IMR-90 (cell line): ENCODE results near the gene ELFN1. TPM values are rescaled to one million over a fixed set of nuclear protein-coding genes. Genes with fewer than 3 reads are reported as not detected.

ENCODE experiments used
- ATAC-seq: fragments of 200-7000 bp; cut with Tn5 transposase; 2 replicates; pipeline ENCODE4 v1.9.1; 2020; ENCODE audit warnings: low read depth, mild to moderate bottlenecking, moderate library complexity
- BruUV-seq: library from RNA; stranded (reverse); fragments of 400-500 nt; replicated peaks from 2 replicates; lab custom pipeline; 2021; lab: Mats Ljungman, UMichigan
- CTCF ChIA-PET: fragments of 300-600 bp; formaldehyde crosslinking; extraction: SDS; loops from one replicate; lab custom pipeline; 2021; ENCODE audit warnings: antibody characterized with exemption; lab: Yijun Ruan, JAX
- POLR2A ChIA-PET: fragments of 300-600 bp; sonication (Branson Sonifier 250); formaldehyde crosslinking; loops from one replicate; lab custom pipeline; 2022; ENCODE audit warnings: antibody characterized with exemption; ENCODE audit not compliant: unreplicated experiment; lab: Charles Lee
- DNase-seq: peaks from one replicate; pipeline ENCODE4 v3.0.0; 2013
- H2AFZ ChIP-seq: replicated peaks from 2 replicates; pipeline ENCODE3; 2013; ENCODE audit warnings: low read length, mild to moderate bottlenecking; ENCODE audit not compliant: poor library complexity
- H2AK5ac ChIP-seq: 2 replicates; pipeline ENCODE4 v1.6.1; 2013; ENCODE audit warnings: low read depth, low read length, inconsistent platforms
- H2AK9ac ChIP-seq: replicated peaks from 2 replicates; pipeline ENCODE3; 2013; ENCODE audit warnings: mild to moderate bottlenecking, low read depth, low read length, moderate library complexity; ENCODE audit not compliant: poor library complexity
- H2BK120ac ChIP-seq: 2 replicates; pipeline ENCODE4 v1.6.1; 2013; ENCODE audit warnings: low read depth, low read length, inconsistent platforms
- H2BK15ac ChIP-seq: 3 replicates; pipeline ENCODE4 v1.6.1; 2013; ENCODE audit warnings: low read depth, low read length, inconsistent platforms
- H2BK20ac ChIP-seq: 2 replicates; pipeline ENCODE4 v1.6.1; 2013; ENCODE audit warnings: low read depth, mild to moderate bottlenecking, inconsistent platforms, low read length, moderate library complexity
- H2BK5ac ChIP-seq: 2 replicates; pipeline ENCODE4 v1.6.1; 2013; ENCODE audit warnings: mild to moderate bottlenecking, low read depth, low read length, inconsistent platforms; ENCODE audit not compliant: poor library complexity, severe bottlenecking
- H3K14ac ChIP-seq: replicated peaks from 2 replicates; pipeline ENCODE4 v1.6.1; 2013; ENCODE audit warnings: low read depth, low read length, inconsistent platforms
- H3K18ac ChIP-seq: 2 replicates; pipeline ENCODE4 v1.6.1; 2013; ENCODE audit warnings: low read depth, low read length, control low read depth
- H3K23ac ChIP-seq: 2 replicates; pipeline ENCODE4 v1.6.1; 2013; ENCODE audit warnings: low read depth, low read length, inconsistent platforms
- H3K27ac ChIP-seq: 2 replicates; pipeline ENCODE4 v1.5.1; 2013; ENCODE audit warnings: mild to moderate bottlenecking, control low read depth, low read length; ENCODE audit not compliant: insufficient read depth
- H3K27me3 ChIP-seq: 2 replicates; pipeline ENCODE4 v1.6.1; 2013; ENCODE audit warnings: low read length; ENCODE audit not compliant: control insufficient read depth, insufficient read depth
- H3K36me3 ChIP-seq: 2 replicates; pipeline ENCODE4 v1.6.1; 2013; ENCODE audit warnings: low read length, mixed read lengths; ENCODE audit not compliant: control insufficient read depth, insufficient read depth
- H3K4ac ChIP-seq: 2 replicates; pipeline ENCODE4 v1.6.1; 2013; ENCODE audit warnings: low read depth, low read length, inconsistent platforms
- H3K4me1 ChIP-seq: 2 replicates; pipeline ENCODE4 v1.6.1; 2013; ENCODE audit warnings: low read length, mixed read lengths; ENCODE audit not compliant: control insufficient read depth, insufficient read depth
- H3K4me2 ChIP-seq: 2 replicates; pipeline ENCODE4 v1.6.1; 2013; ENCODE audit warnings: low read depth, mild to moderate bottlenecking, control low read depth, low read length, moderate library complexity
- H3K4me3 ChIP-seq: 2 replicates; pipeline ENCODE4 v1.5.1; 2013; ENCODE audit warnings: low read depth, mild to moderate bottlenecking, control low read depth, low read length, moderate library complexity; ENCODE audit not compliant: insufficient read depth
- H3K56ac ChIP-seq: 2 replicates; pipeline ENCODE4 v1.6.1; 2013; ENCODE audit warnings: low read length, inconsistent platforms; ENCODE audit not compliant: insufficient read depth; ENCODE audit errors: extremely low read depth
- H3K79me1 ChIP-seq, 2 experiments: 2 replicates each; pipeline ENCODE4 v1.6.1; 2013; ENCODE audit warnings: low read length in 2 of 2, inconsistent platforms in 1 of 2, low read depth in 1 of 2
- H3K9ac ChIP-seq: 2 replicates; pipeline ENCODE4 v1.6.1; 2013; ENCODE audit warnings: low read depth, low read length, control low read depth
- H3K9me1 ChIP-seq: 2 replicates; pipeline ENCODE4 v1.6.1; 2013; ENCODE audit warnings: low read length, inconsistent platforms; ENCODE audit not compliant: insufficient read depth
- H3K9me3 ChIP-seq: 2 replicates; pipeline ENCODE4 v1.6.1; 2013; ENCODE audit warnings: low read length; ENCODE audit not compliant: control insufficient read depth, insufficient read depth
- H4K20me1 ChIP-seq: 2 replicates; pipeline ENCODE4 v1.6.1; 2013; ENCODE audit warnings: low read length, inconsistent platforms; ENCODE audit not compliant: insufficient read depth
- H4K5ac ChIP-seq: 2 replicates; pipeline ENCODE4 v1.6.1; 2013; ENCODE audit warnings: mild to moderate bottlenecking, low read depth, low read length, control low read depth
- H4K8ac ChIP-seq, 2 experiments: 2 replicates each; pipeline ENCODE4 v1.6.1; 2013; ENCODE audit warnings: low read depth in 2 of 2, low read length in 2 of 2, control low read depth in 1 of 2, inconsistent platforms in 1 of 2
- H4K91ac ChIP-seq: 2 replicates; pipeline ENCODE4 v1.6.1; 2013; ENCODE audit warnings: low read depth, low read length, inconsistent platforms; ENCODE audit not compliant: insufficient read depth
- CEBPB ChIP-seq: IDR thresholded peaks from 2 replicates; pipeline ENCODE4 v1.6.1; 2012; ENCODE audit warnings: low read depth, low read length, improper control_type of control experiment
- MAZ ChIP-seq: IDR thresholded peaks from 2 replicates; pipeline ENCODE4 v1.6.1; 2012; ENCODE audit warnings: low read depth, mild to moderate bottlenecking, low read length, improper control_type of control experiment, moderate library complexity, borderline replicate concordance
- WGBS, 2 experiments: methylation state at CpG; one replicate each; pipeline versions ENCODE4 v1.1.5 to v1.1.7; 2013; ENCODE audit warnings: missing lambda C conversion rate in 2 of 2; ENCODE audit not compliant: insufficient read length in 1 of 2; ENCODE audit errors: extremely low coverage in 2 of 2; 5-methylcytosine and 5-hydroxymethylcytosine counted together
- dilution Hi-C: fragments of 300-500 bp; cut with HindIII; formaldehyde crosslinking; loops from one replicate; pipeline ENCODE4 v1.14.3; 2018; ENCODE audit warnings: low sequenced_read_pairs; ENCODE audit not compliant: unreplicated experiment
- in situ Hi-C: fragments of 300-500 bp; cut with MboI; formaldehyde crosslinking; loops from 3 replicates; pipeline ENCODE4 v1.14.3; 2019; ENCODE audit warnings: low sequenced_read_pairs, inconsistent platforms, mixed read lengths
- intact Hi-C: fragments of 100-400 bp; cut with micrococcal nuclease; formaldehyde crosslinking; loops from 2 replicates; pipeline ENCODE4 v1.10.0; 2022
- polyA plus RNA-seq, 3 experiments: library from polyadenylated mRNA; depleted of rRNA; stranded (reverse); fragments of >200 nt; gene quantifications; 2 replicates each; pipeline ENCODE4 v1.2.3, GENCODE V29; 2012; ENCODE audit warnings: low replicate concordance in 1 of 3
- total RNA-seq: library from RNA; depleted of rRNA; stranded (reverse); fragments of >200 nt; gene quantifications from 2 replicates; pipeline ENCODE4 v1.2.3, GENCODE V29; 2012

Gene ELFN1
- total and polyA plus RNA-seq, 2 of the 4 experiments (the other 2 are of a cell fraction) = 1.6 to 5.2 TPM

- H2AFZ ChIP-seq = no peak overlapping the region
- H4K8ac ChIP-seq = no peak overlapping the region
- no peak overlapping the region for H3K4me2 ChIP-seq
- H2AK9ac ChIP-seq = no peak overlapping the region
- H2BK15ac ChIP-seq = no peak overlapping the region
- no peaks in the 10 kb centered on the region for H3K9me1 ChIP-seq
- no peak for ATAC-seq
- TF ChIP-seq CEBPB = no peak
- TF ChIP-seq MAZ = no peak
- H3K14ac ChIP-seq = no peak overlapping the region
- no peak overlapping the region for H4K91ac ChIP-seq
- H3K4ac ChIP-seq = no peak overlapping the region
- H3K79me1 ChIP-seq = no peaks in the 10 kb centered on the region; a peak in 1 of 4 replicates
- no peak for DNase-seq
- no peak overlapping the region for H3K56ac ChIP-seq
- H2BK20ac ChIP-seq = no peak overlapping the region
- in situ Hi-C loops (no loop called here), intact Hi-C loops (no loop called here), dilution Hi-C loops (no loop called here)
- H4K5ac ChIP-seq = no peak overlapping the region
- ChIA-PET CTCF (no interaction called here), POLR2A (no interaction called here)
- WGBS, 2 experiments = 88 to 89% methylated on average over 1 of the region's 1 CpG
- no peak overlapping the region for H3K4me3 ChIP-seq
- BruUV-seq = no TSS peak
- H3K9me3 ChIP-seq = no peaks in the 10 kb centered on the region
- H3K23ac ChIP-seq = no peak overlapping the region
- H3K36me3 ChIP-seq = no peaks in the 10 kb centered on the region
- no peak overlapping the region for H3K9ac ChIP-seq
- H2BK5ac ChIP-seq = peak overlapping the region; percentile 26
- peaks cover 3% of the 10 kb centered on the region; the same call in 1 of the 2 replicates for H4K20me1 ChIP-seq
- no peaks in the 10 kb centered on the region for H3K4me1 ChIP-seq
- H3K27ac ChIP-seq = no peak overlapping the region
- no peaks in the 10 kb centered on the region; the same call in 1 of the 2 replicates for H3K27me3 ChIP-seq
- no peak overlapping the region for H3K18ac ChIP-seq
- H2BK120ac ChIP-seq = no peak overlapping the region
- no peak overlapping the region for H2AK5ac ChIP-seq
Measured at GRCh38 chr7:1690359-1690958, 20.4 kb downstream of the ELFN1 start.
